Stimulated activated CD8-positive, alpha-beta memory T cell treated with anti-CD3 and anti-CD28 coated beads, Interleukin-15, amount 100 ng/mL, for 1 hour (primary cell): ENCODE data around the gene DUSP28.

Experiments
- DNase-seq: peaks from one replicate; pipeline ENCODE4 v3.0.0-alpha.2; 2020; ENCODE audit warnings: low read depth

The DUSP28 gene

GRCh38 chr2:240573071-240573515 lies 12.9 kb downstream of the DUSP28 start:
- no peak for DNase-seq

- DNase-seq = no peak
Observed at GRCh38 chr2:240573516-240574385, 13.6 kb downstream of the DUSP28 start.

- DNase-seq = no peak
Observed at GRCh38 chr2:240574386-240575100, 14.4 kb downstream of the DUSP28 start.

GRCh38 chr2:240575101-240575965 lies 15.2 kb downstream of the DUSP28 start:
- DNase-seq = no peak

GRCh38 chr2:240576036-240576435 lies 15.9 kb downstream of the DUSP28 start:
- DNase-seq = no peak

GRCh38 chr2:240576436-240577205 lies 16.5 kb downstream of the DUSP28 start:
- DNase-seq = no peak

- no peak for DNase-seq
Observed at GRCh38 chr2:240577281-240578109, 17.3 kb downstream of the DUSP28 start.

GRCh38 chr2:240578110-240578450 lies 17.9 kb downstream of the DUSP28 start:
- no peak for DNase-seq

- DNase-seq = no peak
Observed at GRCh38 chr2:240578488-240578887, 18.3 kb downstream of the DUSP28 start.

GRCh38 chr2:240579071-240579762 lies 19.1 kb downstream of the DUSP28 start:
- DNase-seq = no peak

GRCh38 chr2:240579771-240580614 lies 19.8 kb downstream of the DUSP28 start:
- DNase-seq = no peak

- DNase-seq = no peak
Observed at GRCh38 chr2:240581811-240582210, 21.7 kb downstream of the DUSP28 start.

GRCh38 chr2:240582781-240583180 lies 22.6 kb downstream of the DUSP28 start:
- DNase-seq = no peak

- DNase-seq = no peak
Observed at GRCh38 chr2:240583774-240584173, 23.6 kb downstream of the DUSP28 start.

GRCh38 chr2:240584486-240585031 lies 24.4 kb downstream of the DUSP28 start:
- no peak for DNase-seq

- DNase-seq = no peak
Observed at GRCh38 chr2:240585101-240585500, 24.9 kb downstream of the DUSP28 start.

GRCh38 chr2:240585681-240586197 lies 25.6 kb downstream of the DUSP28 start:
- DNase-seq = no peak

GRCh38 chr2:240586198-240586918 lies 26.2 kb downstream of the DUSP28 start, which contains the start of gene CAPN10:
CAPN10 (plus strand) TSS chr2:240586734; CDS start chr2:240586912, 178 bp downstream.
- peak; percentile 92 for DNase-seq
